SK-N-SH treated with all-trans-retinoic acid at 6 μM for 48 hours (cell line): ENCODE data around the gene TWSG1.

Experiments used
- BACH2 ChIP-seq: fragments of 250-450 bp; sonication (Bioruptor Pico); IDR thresholded peaks from 2 replicates; pipeline ENCODE4 v1.9.0; 2021; ENCODE audit warnings: mild to moderate bottlenecking, borderline replicate concordance
- ISL1 ChIP-seq: fragments of 250-450 bp; sonication (Bioruptor Pico); IDR thresholded peaks from 2 replicates; pipeline ENCODE4 v2.1.2; 2022; ENCODE audit warnings: mild to moderate bottlenecking, moderate library complexity
- ZFP3 ChIP-seq: fragments of 250-450 bp; sonication (Bioruptor Pico); IDR thresholded peaks from 2 replicates; pipeline ENCODE4 v1.5.0; 2020; ENCODE audit warnings: mild to moderate bottlenecking, moderate library complexity

- TF ChIP-seq ZFP3 (CRISPR knock-in tag) (no peak), ISL1 (CRISPR knock-in tag) (no peak), BACH2 (CRISPR knock-in tag) (no peak)
These were observed 19.7 kb downstream of the TWSG1 start for GRCh38 chr18:9354256-9354655.
